ELF-1 (cell line): ENCODE measurements around the gene PRKG1.
"Not testable (repeated sequence)": the region's sequence is repeated elsewhere in the genome, so short reads cannot be mapped to it uniquely, and the experiment has no call there.

Source experiments
- DNase-seq: peaks from one replicate; pipeline ENCODE4 v3.0.0-alpha.2; 2016; ENCODE audit warnings: low read depth, low spot score

Gene PRKG1

GRCh38 chr10:51748959-51749358 lies 674.7 kb downstream of the PRKG1 start:
- no peak for DNase-seq

- DNase-seq, result no peak
Measured at GRCh38 chr10:51758366-51758765, 684.1 kb downstream of the PRKG1 start.

DNA sequence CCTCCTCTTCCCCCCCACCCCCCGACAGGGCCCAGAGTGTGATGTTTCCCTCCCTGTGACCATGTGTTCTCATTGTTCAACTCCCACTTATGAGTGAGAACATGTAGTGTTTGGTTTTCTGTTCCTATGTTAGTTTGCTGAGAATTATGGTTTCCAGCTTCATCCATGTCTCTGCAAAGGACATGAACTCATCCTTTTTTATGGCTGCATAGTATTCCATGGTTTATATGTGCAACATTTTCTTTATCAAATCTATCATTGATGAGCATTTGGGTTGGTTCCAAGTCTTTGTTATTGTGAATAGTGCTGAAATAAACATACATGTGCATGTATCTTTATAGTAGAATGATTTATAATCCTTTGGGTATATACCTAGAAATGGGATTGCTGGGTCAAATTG lies 684.6 kb downstream of the PRKG1 start:
- not testable (repeated sequence) for DNase-seq

GRCh38 chr10:51759896-51760534 lies 685.7 kb downstream of the PRKG1 start:
- no peak for DNase-seq

DNA sequence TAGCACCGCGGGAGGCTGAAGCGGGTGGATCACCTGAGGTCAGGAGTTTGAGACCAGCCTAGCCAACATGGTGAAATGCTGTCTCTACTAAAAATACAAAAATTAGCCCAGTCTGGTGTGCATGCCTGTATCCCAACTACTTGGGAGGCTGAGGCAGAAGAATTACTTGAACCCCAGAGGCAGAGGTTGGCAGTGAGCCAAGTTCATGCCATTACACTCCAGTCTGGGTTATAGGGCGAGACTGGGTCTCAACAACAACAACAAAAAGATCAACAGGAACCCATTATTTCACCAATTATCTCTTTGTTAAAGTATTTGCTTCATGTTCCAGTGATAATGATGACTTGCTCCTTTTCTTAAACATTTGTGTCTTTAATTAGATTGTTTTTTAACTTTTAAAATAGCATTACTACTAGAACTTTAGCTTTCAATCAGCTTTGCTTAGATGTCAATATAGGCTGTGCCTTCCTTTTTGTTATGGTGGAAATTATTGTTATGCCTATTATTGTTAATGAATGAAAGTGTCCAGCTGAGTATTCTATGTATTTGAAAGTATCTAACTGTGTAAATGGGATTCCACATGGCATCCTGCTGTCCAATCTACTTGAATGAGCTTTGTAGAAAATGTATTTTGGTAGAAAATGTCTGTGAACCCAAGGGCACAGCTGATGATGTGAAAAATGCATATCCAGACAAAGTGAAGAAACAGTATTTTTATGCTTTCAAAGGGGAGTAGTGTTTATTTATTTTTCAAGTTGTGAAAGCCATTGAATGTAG lies 686.8 kb downstream of the PRKG1 start:
- DNase-seq, result no peak

DNA sequence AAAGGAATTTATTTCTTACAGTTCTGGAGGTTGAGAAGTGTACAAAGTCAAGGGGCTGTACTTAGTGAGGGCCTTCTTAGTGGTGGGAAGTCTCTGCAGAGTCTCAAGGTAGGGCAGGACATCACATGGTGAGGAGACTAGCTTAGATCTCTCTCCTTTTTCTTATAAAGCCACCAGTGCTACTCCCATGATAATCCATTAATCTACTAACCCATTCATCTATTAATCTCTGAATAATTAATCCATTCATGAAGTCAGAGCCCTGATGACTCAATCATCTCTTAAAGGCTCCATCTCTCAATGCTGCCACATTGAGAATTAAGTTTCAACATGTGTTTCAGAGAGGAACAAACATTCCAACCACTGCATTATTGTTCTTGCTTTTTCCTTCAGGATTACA lies 689.5 kb downstream of the PRKG1 start:
- no peak for DNase-seq

DNA sequence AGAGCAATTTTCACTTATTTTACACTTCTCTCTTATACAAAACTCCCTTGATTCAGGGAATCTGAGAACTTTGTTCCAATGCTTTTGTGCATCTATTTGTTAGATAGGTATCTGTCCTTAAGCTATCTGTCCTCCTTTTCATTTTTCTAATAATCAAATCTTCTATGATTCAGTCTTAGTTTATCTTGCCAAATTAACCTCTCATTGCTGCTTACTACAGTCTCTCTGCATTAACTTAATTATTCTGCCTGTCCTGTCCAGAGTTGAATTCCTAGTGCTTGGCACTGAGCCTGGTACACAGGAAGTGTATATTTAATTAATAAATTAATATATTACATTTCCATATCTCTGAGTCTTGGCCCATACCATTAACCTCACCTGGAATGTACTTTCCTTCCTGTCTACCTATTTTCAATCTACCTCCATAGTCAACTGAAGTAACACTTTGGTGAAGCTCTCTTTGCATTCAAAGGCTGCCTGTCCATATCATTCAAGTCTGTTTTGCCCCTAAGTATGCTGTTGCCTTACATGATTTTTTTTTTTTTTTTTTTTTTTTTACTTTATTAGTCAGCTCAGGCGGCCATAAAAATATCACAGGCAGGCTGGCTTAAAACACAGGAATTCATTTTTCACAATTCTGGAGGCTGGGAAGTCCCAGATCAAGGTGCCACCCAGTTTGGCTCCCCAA lies 691.1 kb downstream of the PRKG1 start:
- no peak for DNase-seq

DNA sequence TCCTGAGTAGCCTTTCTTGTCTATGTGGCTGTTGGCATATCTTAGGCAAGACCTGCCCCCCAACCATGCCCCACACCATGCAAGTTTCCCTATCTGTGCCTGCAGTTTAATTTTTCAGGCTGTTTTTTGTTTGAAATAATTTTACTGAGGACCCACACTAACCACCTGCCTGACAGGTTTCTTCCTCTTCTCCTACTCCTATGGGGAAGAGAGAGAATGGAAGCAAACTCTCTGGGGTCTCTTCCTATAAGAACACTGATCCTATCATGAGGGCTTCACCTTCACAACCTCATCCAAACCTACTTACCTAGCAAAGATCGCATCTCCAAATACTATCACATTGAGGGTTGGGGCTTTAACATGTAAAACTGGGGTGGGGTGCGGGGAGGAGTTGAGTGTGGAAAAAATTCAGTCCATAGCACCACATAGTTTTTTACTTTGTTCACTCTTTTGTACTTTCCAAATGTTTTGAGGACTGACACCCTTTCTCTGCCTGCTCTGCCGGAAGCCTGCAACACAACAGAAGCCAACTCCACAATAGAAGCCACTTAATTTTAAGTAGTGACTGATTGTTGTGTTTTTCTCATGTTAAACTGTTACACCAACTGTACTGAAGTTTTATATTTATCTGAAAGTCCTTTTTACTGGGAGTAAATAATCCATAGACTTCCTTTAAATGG lies 692.3 kb downstream of the PRKG1 start:
- DNase-seq, result no peak

GRCh38 chr10:51767103-51767763 lies 692.9 kb downstream of the PRKG1 start:
- DNase-seq, result no peak

DNA sequence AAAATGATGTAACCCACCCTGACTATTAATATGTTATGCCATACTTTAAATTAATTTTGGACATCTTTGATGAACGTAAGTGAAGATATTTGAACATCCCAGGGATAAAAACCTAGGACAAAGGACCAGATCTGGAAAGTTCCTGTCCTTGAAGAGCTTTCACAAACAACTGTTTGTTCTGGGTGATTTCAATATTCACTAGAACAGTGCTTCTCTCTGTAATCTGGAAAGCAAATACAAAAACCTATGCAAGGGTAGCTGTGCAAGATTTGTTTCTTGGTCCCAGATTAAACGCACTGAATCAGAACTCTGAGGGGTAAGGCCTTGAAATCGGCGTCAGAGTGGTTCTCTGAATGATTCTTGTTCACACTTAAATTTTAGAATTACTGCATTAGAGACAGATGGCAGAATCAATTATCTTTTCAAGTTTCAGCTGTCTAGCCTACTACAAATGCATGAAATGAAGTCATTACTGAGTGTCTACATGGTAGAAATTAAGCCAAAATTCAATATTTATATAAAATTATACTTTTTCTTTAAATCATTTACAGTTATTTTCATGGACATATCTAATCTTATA lies 694.7 kb downstream of the PRKG1 start:
- DNase-seq, result no peak

GRCh38 chr10:51770709-51771108 lies 696.4 kb downstream of the PRKG1 start:
- no peak for DNase-seq

DNA sequence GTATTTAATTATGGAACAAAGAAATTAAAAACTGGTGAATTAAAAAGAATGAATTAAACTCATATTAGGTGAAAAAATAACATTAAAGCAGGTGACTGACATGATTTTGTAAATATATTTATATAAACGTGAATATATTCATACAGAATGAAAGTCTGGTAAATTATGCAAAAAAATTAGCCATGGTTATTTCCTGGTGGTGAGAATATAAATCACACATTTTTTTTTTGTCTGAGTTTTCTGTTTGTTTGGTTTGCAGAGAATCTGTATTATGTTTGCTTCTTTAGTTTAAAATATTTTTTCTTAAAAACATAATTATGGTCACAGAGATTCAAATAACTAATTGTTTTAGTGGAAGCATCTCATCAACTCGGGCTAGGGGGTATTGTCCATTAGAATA lies 698.1 kb downstream of the PRKG1 start:
- no peak for DNase-seq

DNA sequence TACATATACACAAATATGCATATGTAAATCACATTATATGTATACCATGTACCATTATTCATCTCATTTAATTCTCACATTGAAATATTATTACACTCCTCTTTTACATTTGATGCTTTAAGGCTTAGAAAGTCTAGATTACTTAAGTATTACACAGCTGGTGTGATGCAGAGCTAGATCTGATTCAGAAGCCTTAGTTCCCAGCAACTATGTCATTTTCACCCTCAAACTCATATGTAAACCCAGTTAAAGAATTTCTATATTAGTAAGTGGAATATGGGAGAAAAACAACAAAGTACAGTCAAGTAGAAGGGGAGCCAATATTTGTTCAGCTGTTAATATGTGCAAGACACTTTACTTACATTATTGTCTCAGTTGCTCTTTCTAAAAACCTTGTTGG lies 699.4 kb downstream of the PRKG1 start:
- DNase-seq, result no peak

DNA sequence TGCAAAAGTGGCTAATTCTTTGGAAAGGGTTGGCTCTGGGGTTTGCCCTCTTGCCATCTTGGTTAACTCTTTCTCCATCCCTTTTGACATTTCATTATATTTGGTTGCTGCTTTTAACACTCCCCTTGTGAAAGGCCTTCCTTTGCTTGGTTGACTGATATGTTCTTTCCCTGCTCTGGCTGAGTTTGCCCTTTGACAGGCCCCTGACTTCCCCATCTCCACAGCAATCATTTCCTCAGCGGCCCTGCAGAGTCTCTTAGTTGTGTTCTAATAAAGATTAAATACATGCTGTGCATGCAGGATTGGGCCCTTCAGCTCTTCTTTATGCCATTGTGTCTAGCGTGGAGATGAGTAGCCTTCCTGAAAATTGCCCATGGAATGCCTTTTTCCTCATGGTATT lies 709.7 kb downstream of the PRKG1 start:
- no peak for DNase-seq

DNA sequence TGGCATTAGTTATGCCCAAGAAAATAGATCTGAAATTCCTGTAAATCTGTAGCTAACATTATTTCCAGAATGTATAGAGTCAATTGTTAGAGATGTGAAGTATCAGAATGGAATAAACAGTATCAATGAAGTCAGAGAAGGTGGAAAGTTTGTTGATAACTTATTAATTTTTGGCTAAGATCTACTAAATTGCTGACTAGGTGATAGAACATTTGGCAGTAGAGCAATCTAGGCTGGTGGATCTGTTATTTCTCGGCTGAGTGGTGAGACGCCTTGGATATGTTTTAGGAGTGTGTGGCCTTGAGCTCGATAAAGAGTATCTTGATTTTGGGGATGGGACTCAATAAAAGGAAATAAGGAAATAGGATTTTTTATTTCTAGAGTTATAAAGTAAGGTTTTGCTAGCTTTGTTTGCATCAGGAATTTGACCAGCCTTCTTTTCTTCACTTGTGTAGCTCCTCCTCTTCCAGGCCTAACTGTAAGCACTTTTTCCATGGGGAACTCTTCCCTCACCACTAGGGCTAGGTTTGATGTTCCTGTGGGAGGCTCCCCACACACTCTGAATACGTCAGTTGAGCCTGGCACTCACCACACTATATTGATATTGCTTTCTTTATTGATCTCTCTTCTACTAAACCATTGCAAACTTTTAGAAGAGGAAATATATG lies 711.9 kb downstream of the PRKG1 start:
- DNase-seq, result no peak

- no peak for DNase-seq
Measured at GRCh38 chr10:51786684-51787035, 712.4 kb downstream of the PRKG1 start.

GRCh38 chr10:51788273-51788672 lies 714.0 kb downstream of the PRKG1 start:
- no peak for DNase-seq

GRCh38 chr10:51789118-51789517 lies 714.8 kb downstream of the PRKG1 start:
- no peak for DNase-seq

DNA sequence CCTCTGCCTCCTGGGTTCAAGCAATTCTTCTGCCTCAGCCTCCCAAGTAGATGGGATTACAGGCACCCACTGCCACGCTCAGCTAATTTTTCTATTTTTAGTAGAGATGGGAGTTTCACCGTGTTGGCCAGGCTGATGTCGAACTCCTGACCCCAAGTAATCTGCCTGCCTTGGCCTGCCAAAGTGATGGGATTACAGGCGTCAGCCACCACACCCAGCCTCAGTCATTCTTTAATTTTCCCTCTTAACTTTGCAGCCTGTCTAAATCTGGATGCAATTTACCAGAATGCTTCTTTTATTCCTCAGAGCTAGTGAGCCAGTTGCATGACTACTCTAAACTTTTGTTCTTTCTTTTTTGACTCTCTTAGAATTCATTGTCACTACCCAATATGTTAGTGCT lies 715.6 kb downstream of the PRKG1 start:
- no peak for DNase-seq

GRCh38 chr10:51792678-51793077 lies 718.4 kb downstream of the PRKG1 start:
- no peak for DNase-seq

DNA sequence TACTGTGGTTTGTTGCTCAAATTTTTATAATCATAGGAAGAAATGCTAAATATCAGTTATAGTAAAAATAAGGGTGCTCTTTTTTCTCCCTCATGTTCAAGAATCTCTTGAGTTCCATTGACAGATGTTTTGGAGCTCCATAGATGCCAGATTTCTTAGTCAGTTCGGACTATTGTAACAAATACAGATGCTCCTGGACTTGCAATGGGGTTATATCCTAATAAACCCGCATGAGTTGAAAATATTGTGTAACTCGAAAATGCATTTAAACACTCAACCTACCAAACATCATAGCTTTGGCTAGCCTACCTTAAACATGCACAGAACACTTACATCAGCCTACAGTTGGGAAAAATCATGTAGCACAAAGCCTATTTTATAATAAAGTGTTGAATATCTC lies 725.8 kb downstream of the PRKG1 start:
- DNase-seq, result no peak
